SU-DHL-6 (cell line): ENCODE measurements around the gene EYS.

Experiments used
- CTCF ChIP-seq: fragments of 200-600 bp; sonication (generic); IDR thresholded peaks from one replicate; pipeline ENCODE4 v1.5.1; 2017; ENCODE audit warnings: antibody characterized with exemption, mild to moderate bottlenecking, low read length, moderate library complexity; ENCODE audit not compliant: insufficient read depth, poor library complexity, severe bottlenecking
- EZH2phosphoT487 ChIP-seq: fragments of 200-600 bp; sonication (generic), shearing (Covaris generic); conservative IDR thresholded peaks from 2 replicates; pipeline ENCODE4 v1.6.1; 2018; ENCODE audit warnings: mild to moderate bottlenecking, antibody characterized with exemption, low read length, moderate library complexity, mixed read lengths

GRCh38 chr6:64969139-64969538, 737.9 kb downstream of the EYS start:
- TF ChIP-seq EZH2phosphoT487 (no peak), CTCF (no peak)
